ENCODE data around the gene KRTAP10-8.
"Not testable (repeated sequence)": the region's sequence is repeated elsewhere in the genome, so short reads cannot be mapped to it uniquely, and the experiment has no call there.

Gene KRTAP10-8

GRCh38 chr21:44618909-44619308 lies 7.0 kb downstream of the KRTAP10-8 start:
- Histone ChIP-seq H3K4me3 (ENCODE audit: low read depth, low read length) (no peak overlapping the region), H3K9me3 (ENCODE audit: severe bottlenecking) (peaks cover 32% of the 10 kb centered on the region), H3K27me3 (ENCODE audit: insufficient read depth, low read depth, severe bottlenecking) (no peaks in the 10 kb centered on the region), H3K36me3 (no peaks in the 10 kb centered on the region), H3K27ac (no peak overlapping the region)
- no peak for TF ChIP-seq CTCF (IDR thresholded peaks at IDR 0.05; ENCODE audit: low read depth, low read length)
- no peak for DNase-seq

- H3K36me3 ChIP-seq, result no peaks in the 10 kb centered on the region
- TF ChIP-seq CTCF (IDR thresholded peaks at IDR 0.05; ENCODE audit: low read depth, low read length), result no peak
- DNase-seq, result no peak
- H3K27me3 ChIP-seq (ENCODE audit: insufficient read depth, low read depth, severe bottlenecking), result no peaks in the 10 kb centered on the region
- H3K27ac ChIP-seq, result no peak overlapping the region
- peaks cover 41% of the 10 kb centered on the region for H3K9me3 ChIP-seq (ENCODE audit: severe bottlenecking)
- H3K4me3 ChIP-seq (ENCODE audit: low read depth, low read length), result no peak overlapping the region
Observed at GRCh38 chr21:44619886-44620285, 8.0 kb downstream of the KRTAP10-8 start.

GRCh38 chr21:44623575-44623974 lies 11.7 kb downstream of the KRTAP10-8 start:
- Histone ChIP-seq H3K4me3 (ENCODE audit: low read depth, low read length) (no peak overlapping the region), H3K36me3 (no peaks in the 10 kb centered on the region), H3K27ac (no peak overlapping the region), H3K9me3 (ENCODE audit: severe bottlenecking) (peaks cover 52% of the 10 kb centered on the region), H3K27me3 (ENCODE audit: insufficient read depth, low read depth, severe bottlenecking) (no peaks in the 10 kb centered on the region)
- no peak for DNase-seq
- TF ChIP-seq CTCF (IDR thresholded peaks at IDR 0.05; ENCODE audit: low read depth, low read length), result no peak

- H3K4me3 ChIP-seq (ENCODE audit: low read depth, low read length), result no peak overlapping the region
- DNase-seq, result no peak
- no peaks in the 10 kb centered on the region for H3K27me3 ChIP-seq (ENCODE audit: insufficient read depth, low read depth, severe bottlenecking)
- no peak for TF ChIP-seq CTCF (IDR thresholded peaks at IDR 0.05; ENCODE audit: low read depth, low read length)
- H3K36me3 ChIP-seq, result no peaks in the 10 kb centered on the region
- no peak overlapping the region for H3K27ac ChIP-seq
- peaks cover 41% of the 10 kb centered on the region for H3K9me3 ChIP-seq (ENCODE audit: severe bottlenecking)
Observed at GRCh38 chr21:44625756-44626155, 13.9 kb downstream of the KRTAP10-8 start.

GRCh38 chr21:44626262-44626661 lies 14.4 kb downstream of the KRTAP10-8 start:
- no peak for DNase-seq
- TF ChIP-seq CTCF (IDR thresholded peaks at IDR 0.05; ENCODE audit: low read depth, low read length), result no peak
- no peaks in the 10 kb centered on the region for H3K27me3 ChIP-seq (ENCODE audit: insufficient read depth, low read depth, severe bottlenecking)
- H3K9me3 ChIP-seq (ENCODE audit: severe bottlenecking), result peaks cover 45% of the 10 kb centered on the region
- H3K36me3 ChIP-seq, result no peaks in the 10 kb centered on the region
- no peak overlapping the region for H3K4me3 ChIP-seq (ENCODE audit: low read depth, low read length)
- no peak overlapping the region for H3K27ac ChIP-seq

GRCh38 chr21:44626673-44627143 lies 14.8 kb downstream of the KRTAP10-8 start, which contains the start of gene KRTAP10-9:
KRTAP10-9 (plus strand) TSS chr21:44627093; CDS start chr21:44627172, 79 bp downstream.
- no peaks in the 10 kb centered on the region for H3K36me3 ChIP-seq
- no peak for DNase-seq
- TF ChIP-seq CTCF (IDR thresholded peaks at IDR 0.05; ENCODE audit: low read depth, low read length), result no peak
- H3K9me3 ChIP-seq (ENCODE audit: severe bottlenecking), result peaks cover 49% of the 10 kb centered on the region
- H3K27me3 ChIP-seq (ENCODE audit: insufficient read depth, low read depth, severe bottlenecking), result no peaks in the 10 kb centered on the region
- H3K4me3 ChIP-seq (ENCODE audit: low read depth, low read length), result no peak within 1 kb of the TSS
- no peak within 1 kb of the TSS for H3K27ac ChIP-seq

- not testable (repeated sequence) for DNase-seq; H3K27me3 ChIP-seq (ENCODE audit: insufficient read depth, low read depth, severe bottlenecking); H3K27ac ChIP-seq; H3K36me3 ChIP-seq; H3K4me3 ChIP-seq (ENCODE audit: low read depth, low read length)
- peaks cover 55% of the 10 kb centered on the region for H3K9me3 ChIP-seq (ENCODE audit: severe bottlenecking)
Observed at GRCh38 chr21:44627181-44627822, 15.4 kb downstream of the KRTAP10-8 start.

- peaks cover 55% of the 10 kb centered on the region for H3K9me3 ChIP-seq (ENCODE audit: severe bottlenecking)
- H3K27me3 ChIP-seq (ENCODE audit: insufficient read depth, low read depth, severe bottlenecking); H3K27ac ChIP-seq; H3K4me3 ChIP-seq (ENCODE audit: low read depth, low read length); DNase-seq; H3K36me3 ChIP-seq: not testable (repeated sequence)
Observed at GRCh38 chr21:44627831-44628233, 16.0 kb downstream of the KRTAP10-8 start.

Data from WERI-Rb-1 (cell line).